Neural cell (in vitro differentiated cells): ENCODE measurements around the gene PLP2.

ENCODE experiments used
- EP300 ChIP-seq: fragments of 450-650 bp; conservative IDR thresholded peaks from 2 replicates; pipeline ENCODE4 v1.6.1; 2014; ENCODE audit warnings: antibody characterized with exemption, mild to moderate bottlenecking, moderate library complexity; ENCODE audit not compliant: poor library complexity, severe bottlenecking
- EZH2 ChIP-seq: fragments of 200-600, 300-800 bp; shearing (Covaris generic), sonication (generic); IDR thresholded peaks from 2 replicates; pipeline ENCODE4 v1.6.1; 2014; ENCODE audit warnings: antibody characterized with exemption, low read length, borderline replicate concordance, mild to moderate bottlenecking; ENCODE audit not compliant: insufficient read depth, poor library complexity, severe bottlenecking
- POLR2AphosphoS5 ChIP-seq: IDR thresholded peaks from 2 replicates; pipeline ENCODE4 v1.6.1; 2012
- RAD21 ChIP-seq: fragments of 450-650 bp; conservative IDR thresholded peaks from 2 replicates; pipeline ENCODE4 v1.6.1; 2014; ENCODE audit warnings: antibody characterized with exemption, mild to moderate bottlenecking, moderate library complexity
- TAF1 ChIP-seq: IDR thresholded peaks from 2 replicates; pipeline ENCODE4 v1.6.1; 2012; ENCODE audit warnings: low read depth
- TF ChIP-seq, protein P1 (sequence below): fragments of 450-650 bp; IDR thresholded peaks from 2 replicates; pipeline ENCODE4 v1.5.1; 2014; ENCODE audit warnings: antibody characterized with exemption, mild to moderate bottlenecking, moderate library complexity; ENCODE audit not compliant: poor library complexity, severe bottlenecking

DNA sequence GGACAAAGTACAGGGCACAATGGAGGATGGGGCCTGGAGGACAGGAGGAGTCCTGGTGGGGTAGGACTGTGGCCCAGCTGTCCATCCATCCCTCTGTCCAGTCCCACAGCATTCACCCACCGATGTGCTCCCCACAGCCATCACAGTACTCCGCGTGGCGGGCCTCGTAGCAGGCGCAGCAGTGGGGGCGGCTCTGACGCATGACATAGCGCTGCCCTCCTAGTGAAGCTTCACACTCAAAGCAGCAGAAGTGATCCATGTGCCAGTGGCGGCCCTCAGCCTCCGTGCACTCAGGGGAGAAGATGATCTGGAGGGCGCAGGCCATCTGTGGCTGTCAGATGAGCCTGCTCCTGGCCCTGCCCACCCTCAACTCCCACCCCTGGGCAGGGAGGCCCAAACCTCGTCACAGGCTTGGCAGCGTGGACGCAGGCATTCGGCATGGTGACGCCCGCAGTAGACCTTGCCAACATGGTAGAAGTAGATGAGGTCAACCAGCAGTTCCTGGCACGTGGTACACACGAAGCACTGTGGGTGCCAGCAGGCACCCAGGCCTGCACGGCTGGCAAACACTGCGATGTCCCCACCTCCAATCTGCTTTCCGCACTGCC, 6.3 kb downstream of the PLP2 start:
- TF ChIP-seq EP300 (no peak), POLR2AphosphoS5 (no peak), TAF1 (no peak), RAD21 (no peak), EZH2 (no peak)
- TF ChIP-seq, protein P1, sequence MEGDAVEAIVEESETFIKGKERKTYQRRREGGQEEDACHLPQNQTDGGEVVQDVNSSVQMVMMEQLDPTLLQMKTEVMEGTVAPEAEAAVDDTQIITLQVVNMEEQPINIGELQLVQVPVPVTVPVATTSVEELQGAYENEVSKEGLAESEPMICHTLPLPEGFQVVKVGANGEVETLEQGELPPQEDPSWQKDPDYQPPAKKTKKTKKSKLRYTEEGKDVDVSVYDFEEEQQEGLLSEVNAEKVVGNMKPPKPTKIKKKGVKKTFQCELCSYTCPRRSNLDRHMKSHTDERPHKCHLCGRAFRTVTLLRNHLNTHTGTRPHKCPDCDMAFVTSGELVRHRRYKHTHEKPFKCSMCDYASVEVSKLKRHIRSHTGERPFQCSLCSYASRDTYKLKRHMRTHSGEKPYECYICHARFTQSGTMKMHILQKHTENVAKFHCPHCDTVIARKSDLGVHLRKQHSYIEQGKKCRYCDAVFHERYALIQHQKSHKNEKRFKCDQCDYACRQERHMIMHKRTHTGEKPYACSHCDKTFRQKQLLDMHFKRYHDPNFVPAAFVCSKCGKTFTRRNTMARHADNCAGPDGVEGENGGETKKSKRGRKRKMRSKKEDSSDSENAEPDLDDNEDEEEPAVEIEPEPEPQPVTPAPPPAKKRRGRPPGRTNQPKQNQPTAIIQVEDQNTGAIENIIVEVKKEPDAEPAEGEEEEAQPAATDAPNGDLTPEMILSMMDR = no peak
